HepG2 (cell line): ENCODE data around the gene IGDCC3. TPM values are rescaled to one million over a fixed set of nuclear protein-coding genes. Genes with fewer than 3 reads are reported as not detected.
A peak's percentile ranks its signal among the peaks of the same experiment; 100 is the strongest.

Experiments
- ATAC-seq: fragments of 200-7000 bp; cut with Tn5 transposase; 3 replicates; pipeline ENCODE4 v1.9.1; 2020; ENCODE audit warnings: mild to moderate bottlenecking, moderate library complexity
- BruUV-seq: library from RNA; stranded (reverse); fragments of 400-500 nt; replicated peaks from 2 replicates; lab custom pipeline; 2021; lab: Mats Ljungman, UMichigan
- CTCF ChIA-PET: fragments of 300-600 bp; formaldehyde crosslinking; extraction: SDS; loops from one replicate; lab custom pipeline; 2021; ENCODE audit warnings: low total read pairs, inconsistent platforms, low intra/inter-chr PET ratio; lab: Yijun Ruan, JAX
- POLR2A ChIA-PET: fragments of 350-600 bp; sonication (Branson Sonifier 250); formaldehyde crosslinking; loops from one replicate; lab custom pipeline; 2020; ENCODE audit warnings: antibody characterized with exemption, inconsistent platforms; lab: Yijun Ruan, JAX
- DNase-seq: peaks from one replicate; pipeline ENCODE4 v3.0.0-alpha.2; 2015; ENCODE audit warnings: low spot score
- FAIRE-seq: peaks from 3 replicates; lab custom pipeline; 2011; peaks lifted over from hg19 to GRCh38; lab: Jason Lieb, UNC
- H2AFZ ChIP-seq: one replicate; pipeline ENCODE4 v1.6.1; 2011; ENCODE audit warnings: low read length, inconsistent platforms
- H3K27ac ChIP-seq: fragments of 300-600 bp; 3 replicates; pipeline ENCODE4 v1.8.0; 2011; ENCODE audit warnings: mixed run types, mild to moderate bottlenecking, mixed read lengths, low read length, inconsistent platforms; ENCODE audit not compliant: insufficient read depth; ENCODE audit errors: extremely low read length
- H3K27me3 ChIP-seq, 2 experiments: fragments of 200-600 bp in 1 of 2; 2 replicates in 1 of 2; 3 replicates in 1 of 2; pipeline versions ENCODE4 v1.6.0 to v1.8.0; 2011; ENCODE audit warnings: low read length in 2 of 2, mild to moderate bottlenecking in 2 of 2, moderate library complexity in 2 of 2, inconsistent platforms in 1 of 2; ENCODE audit not compliant: insufficient read depth in 2 of 2, control insufficient read depth in 1 of 2
- H3K36me3 ChIP-seq, 2 experiments: fragments of 200-600 bp in 1 of 2; replicated peaks in 1 of 2; 2 replicates in 1 of 2; 3 replicates in 1 of 2; pipeline versions ENCODE4 v1.5.1 to v1.8.0; 2011; ENCODE audit warnings: low read length in 2 of 2, inconsistent platforms in 1 of 2; ENCODE audit not compliant: insufficient read depth in 2 of 2, control insufficient read depth in 1 of 2
- H3K4me1 ChIP-seq: 2 replicates; pipeline ENCODE4 v1.5.1; 2012; ENCODE audit warnings: low read length, inconsistent platforms; ENCODE audit not compliant: insufficient read depth
- H3K4me2 ChIP-seq: 2 replicates; pipeline ENCODE4 v1.6.0; 2011; ENCODE audit warnings: low read depth, low read length, inconsistent platforms
- H3K4me3 ChIP-seq, 3 experiments: fragments of 200-600 bp in 1 of 3; sonication (generic), shearing (Covaris generic) in 1 of 3; replicated peaks in 1 of 3; 2 replicates each; pipeline ENCODE4 v1.5.1; 2011 to 2016; ENCODE audit warnings: low read length in 3 of 3, inconsistent platforms in 2 of 3, low read depth in 2 of 3, mild to moderate bottlenecking in 2 of 3, control low read depth in 1 of 3, mixed read lengths in 1 of 3; ENCODE audit not compliant: insufficient read depth in 1 of 3
- H3K79me2 ChIP-seq: one replicate; pipeline ENCODE4 v1.6.1; 2011; ENCODE audit warnings: low read length, inconsistent platforms; ENCODE audit not compliant: insufficient read depth
- H3K9ac ChIP-seq: 2 replicates; pipeline ENCODE4 v1.6.0; 2011; ENCODE audit warnings: mild to moderate bottlenecking, low read depth, low read length, inconsistent platforms; ENCODE audit not compliant: insufficient read depth
- H3K9me3 ChIP-seq: 2 replicates; pipeline ENCODE4 v1.5.1; 2012; ENCODE audit warnings: mild to moderate bottlenecking, low read length
- H4K20me1 ChIP-seq: 2 replicates; pipeline ENCODE4 v1.6.0; 2011; ENCODE audit warnings: inconsistent platforms, mild to moderate bottlenecking, low read length, moderate library complexity; ENCODE audit not compliant: insufficient read depth
- CCDC6 ChIP-seq: sonication (generic); formaldehyde crosslinking; IDR thresholded peaks from 2 replicates; pipeline ENCODE4 v1.8.1; 2022; ENCODE audit warnings: mild to moderate bottlenecking, missing genetic modification reagents, moderate library complexity
- FOXA1 ChIP-seq, 2 experiments: fragments of 450-650 bp in 1 of 2; sonication (generic) in 1 of 2; formaldehyde crosslinking in 1 of 2; IDR thresholded peaks; 2 replicates each; pipeline versions ENCODE4 v1.4.0 to v1.6.1; 2016 to 2020; ENCODE audit warnings: missing genetic modification reagents in 1 of 2
- FOXP1 ChIP-seq, 2 experiments: fragments of 450-650 bp in 1 of 2; IDR thresholded peaks; 2 replicates each; pipeline ENCODE4 v1.6.1; 2017 to 2018; ENCODE audit warnings: antibody characterized with exemption in 1 of 2
- HNF4G ChIP-seq, 2 experiments: sonication (generic) in 1 of 2; formaldehyde crosslinking in 1 of 2; IDR thresholded peaks; 2 replicates each; pipeline versions ENCODE4 v1.4.0 to v1.6.1; 2011 to 2020; ENCODE audit warnings: borderline replicate concordance in 2 of 2, low read depth in 2 of 2, mild to moderate bottlenecking in 2 of 2, low read length in 1 of 2, missing genetic modification reagents in 1 of 2, moderate library complexity in 1 of 2
- KDM3A ChIP-seq: IDR thresholded peaks from 2 replicates; pipeline ENCODE4 v1.6.1; 2018; ENCODE audit warnings: low read depth, missing compliant biosample characterization
- NCOA5 ChIP-seq: sonication (generic); formaldehyde crosslinking; IDR thresholded peaks from 2 replicates; pipeline ENCODE4 v1.4.0; 2020; ENCODE audit warnings: missing genetic modification reagents
- SMYD3 ChIP-seq: sonication (generic); formaldehyde crosslinking; IDR thresholded peaks from 2 replicates; pipeline ENCODE4 v1.8.1; 2023; ENCODE audit warnings: mild to moderate bottlenecking, missing genetic modification reagents
- SOX6 ChIP-seq, 2 experiments: fragments of 450-650 bp in 1 of 2; sonication (generic) in 1 of 2; formaldehyde crosslinking in 1 of 2; IDR thresholded peaks; 2 replicates each; pipeline versions ENCODE4 v1.4.0 to v1.6.1; 2017 to 2020; ENCODE audit warnings: antibody characterized with exemption in 1 of 2, mild to moderate bottlenecking in 1 of 2, missing genetic modification reagents in 1 of 2
- TOE1 ChIP-seq: sonication (generic); formaldehyde crosslinking; IDR thresholded peaks from 2 replicates; pipeline ENCODE4 v1.4.0; 2020; ENCODE audit warnings: mild to moderate bottlenecking, missing genetic modification reagents
- ZFP90 ChIP-seq: sonication (generic); formaldehyde crosslinking; IDR thresholded peaks from 2 replicates; pipeline ENCODE4 v1.8.0; 2022; ENCODE audit warnings: missing genetic modification reagents, mild to moderate bottlenecking, inconsistent platforms, borderline replicate concordance
- ZFY ChIP-seq: sonication (generic); formaldehyde crosslinking; IDR thresholded peaks from 2 replicates; pipeline ENCODE4 v1.4.0; 2020; ENCODE audit warnings: missing genetic modification reagents
- ZNF256 ChIP-seq: sonication (generic); formaldehyde crosslinking; conservative IDR thresholded peaks from 2 replicates; pipeline ENCODE4 v1.4.0; 2020; ENCODE audit warnings: missing genetic modification reagents
- ZNF333 ChIP-seq: sonication (generic); formaldehyde crosslinking; IDR thresholded peaks from 2 replicates; pipeline ENCODE4 v1.4.0; 2020; ENCODE audit warnings: mild to moderate bottlenecking, missing genetic modification reagents, borderline replicate concordance
- ZNF550 ChIP-seq: sonication (generic); formaldehyde crosslinking; IDR thresholded peaks from 2 replicates; pipeline ENCODE4 v1.4.0; 2020; ENCODE audit warnings: mild to moderate bottlenecking, missing genetic modification reagents, borderline replicate concordance
- ZNF780A ChIP-seq: sonication (generic); formaldehyde crosslinking; IDR thresholded peaks from 2 replicates; pipeline ENCODE4 v1.8.0; 2022; ENCODE audit warnings: mild to moderate bottlenecking, missing genetic modification reagents, moderate library complexity
- ZNF891 ChIP-seq: sonication (generic); formaldehyde crosslinking; IDR thresholded peaks from 2 replicates; pipeline ENCODE4 v1.5.0; 2020; ENCODE audit warnings: mild to moderate bottlenecking, missing genetic modification reagents
- WGBS: methylation state at CpG from one replicate; pipeline ENCODE4 v1.1.6; 2017; ENCODE audit warnings: low lambda C conversion rate; 5-methylcytosine and 5-hydroxymethylcytosine counted together
- in situ Hi-C: cut with HindIII; loops from 2 replicates; pipeline ENCODE4 v1.10.0; 2017; ENCODE audit warnings: low pct_unique_long_range_greater_than_20kb; ENCODE audit not compliant: extremely low pct_ligation_motif_present
- intact Hi-C: fragments of 100-400 bp; cut with micrococcal nuclease; formaldehyde crosslinking; loops from one replicate; pipeline ENCODE4 v1.10.0; 2022; ENCODE audit not compliant: unreplicated experiment
- polyA plus RNA-seq, 8 experiments: library from polyadenylated mRNA; depleted of rRNA in 3 of 8; stranded (reverse) in 7 of 8; unstranded in 1 of 8; fragments of >200 nt; fragmentation: Illumina TruSeq in 4 of 8; extraction: Trizol in 4 of 8; gene quantifications; 2 replicates each; pipeline versions ENCODE4 v1.2.1 to v1.2.3, GENCODE V29; 2011 to 2016; ENCODE audit warnings: low read depth in 4 of 8, missing spikeins in 1 of 8, mixed read lengths in 1 of 8; ENCODE audit not compliant: insufficient read depth in 1 of 8
- total RNA-seq, 5 experiments: library from RNA; depleted of rRNA; stranded (reverse); fragments of >200 nt; fragmentation: Illumina TruSeq; extraction: Trizol; gene quantifications; 2 replicates each; pipeline ENCODE4 v1.2.3, GENCODE V29; 2016; ENCODE audit warnings: low read depth in 1 of 5
- TF ChIP-seq, protein P1 (sequence below): sonication (generic); formaldehyde crosslinking; IDR thresholded peaks from 2 replicates; pipeline ENCODE4 v1.4.0; 2020; ENCODE audit warnings: mild to moderate bottlenecking, low read depth, missing genetic modification reagents
- TF ChIP-seq, protein P2 (sequence below): sonication (generic); formaldehyde crosslinking; IDR thresholded peaks from 2 replicates; pipeline ENCODE4 v1.4.0; 2020; ENCODE audit warnings: missing genetic modification reagents

The IGDCC3 gene
- total and polyA plus RNA-seq, 2 of the 13 experiments (the other 11 are each of a cell fraction or from before 2014, with no cell fraction given), result 30.1 to 51.8 TPM

DNA sequence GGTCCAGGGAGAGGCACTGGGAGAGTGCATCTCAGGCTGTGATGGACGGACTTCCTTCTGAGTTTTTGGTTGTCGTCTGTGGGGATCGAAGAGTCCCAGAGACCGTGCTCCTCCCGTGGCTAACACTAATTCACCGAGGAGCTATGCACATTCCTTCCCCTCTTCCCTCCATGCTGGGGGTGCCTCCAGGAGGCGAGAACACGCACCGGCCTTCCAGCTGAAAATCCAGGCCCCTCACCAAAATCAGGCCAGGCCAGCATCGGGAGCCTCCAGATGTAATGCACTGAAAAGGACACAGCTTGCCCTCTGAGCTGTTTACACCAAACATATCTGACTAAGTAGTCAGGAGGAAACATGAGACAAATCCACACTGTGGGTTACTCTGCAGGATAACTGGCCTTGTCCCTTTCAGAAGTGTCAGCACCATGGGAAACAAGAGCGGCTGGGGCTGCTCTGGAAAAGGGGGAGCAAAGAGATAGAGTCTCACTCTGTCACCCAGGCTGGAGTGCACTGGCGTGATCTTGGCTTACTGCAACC lies 67.9 kb downstream of the IGDCC3 start:
- POLR2A ChIA-PET, result interaction anchor here (0.9 to 2.7 kb wide), 2 partner anchors 10 to 75 kb away, joined by 3 to 9 read pairs; no protein-coding TSS in a partner anchor
- in situ Hi-C loops, result no loop called here

DNA sequence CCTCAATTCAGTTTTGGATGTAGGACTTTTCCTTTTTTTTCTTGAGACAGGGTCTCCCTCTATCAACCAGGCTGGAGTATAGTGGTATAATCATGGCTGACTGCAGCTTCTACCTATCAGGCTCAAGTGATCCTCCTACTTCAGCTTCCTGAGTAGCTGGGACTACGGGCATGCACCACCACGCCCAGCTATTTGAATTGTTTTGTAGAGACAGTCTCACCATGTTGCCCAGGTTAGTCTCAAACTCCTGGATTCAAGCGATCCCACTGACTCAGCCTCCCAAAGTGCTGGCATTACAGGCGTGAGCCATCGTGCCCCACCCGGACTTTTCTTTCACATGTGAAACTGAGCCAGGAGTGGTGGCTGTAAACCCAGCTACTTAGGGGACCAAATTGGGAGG lies 69.8 kb downstream of the IGDCC3 start:
- no peak for DNase-seq
- BruUV-seq, result no TSS peak
- no peak for FAIRE-seq
- POLR2A ChIA-PET, result interaction anchor here (2.7 kb wide), 1 partner anchor 8 kb away, joined by 9 read pairs; no protein-coding TSS in a partner anchor
- in situ Hi-C loops, result no loop called here
- H3K27me3 ChIP-seq, result no peaks in the 10 kb centered on the region; a peak in 1 of 5 replicates
- no peak overlapping the region for H3K4me3 ChIP-seq
- H3K4me1 ChIP-seq, result peaks cover 59% of the 10 kb centered on the region
- intact Hi-C loops, result no loop called here
- no peak overlapping the region for H3K27ac ChIP-seq
- H3K4me2 ChIP-seq, result no peak overlapping the region
- no peak for ATAC-seq
- H3K9ac ChIP-seq, result no peak overlapping the region
- no peak overlapping the region for H2AFZ ChIP-seq
- CTCF ChIA-PET, result no interaction called here
- no peaks in the 10 kb centered on the region for H3K9me3 ChIP-seq
- WGBS, result 38% methylated on average over 3 of the region's 6 CpGs
- no peaks in the 10 kb centered on the region for H4K20me1 ChIP-seq
- H3K79me2 ChIP-seq, result no peaks in the 10 kb centered on the region
- no peaks in the 10 kb centered on the region for H3K36me3 ChIP-seq
- TF ChIP-seq NCOA5 (CRISPR knock-in tag) (no peak), ZNF780A (CRISPR knock-in tag) (no peak), ZNF550 (no peak), ZFY (CRISPR knock-in tag) (no peak), CCDC6 (CRISPR knock-in tag) (no peak), ZFP90 (no peak)
- TF ChIP-seq, protein P1, sequence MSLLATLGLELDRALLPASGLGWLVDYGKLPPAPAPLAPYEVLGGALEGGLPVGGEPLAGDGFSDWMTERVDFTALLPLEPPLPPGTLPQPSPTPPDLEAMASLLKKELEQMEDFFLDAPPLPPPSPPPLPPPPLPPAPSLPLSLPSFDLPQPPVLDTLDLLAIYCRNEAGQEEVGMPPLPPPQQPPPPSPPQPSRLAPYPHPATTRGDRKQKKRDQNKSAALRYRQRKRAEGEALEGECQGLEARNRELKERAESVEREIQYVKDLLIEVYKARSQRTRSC, result no peak
- TF ChIP-seq, protein P2, sequence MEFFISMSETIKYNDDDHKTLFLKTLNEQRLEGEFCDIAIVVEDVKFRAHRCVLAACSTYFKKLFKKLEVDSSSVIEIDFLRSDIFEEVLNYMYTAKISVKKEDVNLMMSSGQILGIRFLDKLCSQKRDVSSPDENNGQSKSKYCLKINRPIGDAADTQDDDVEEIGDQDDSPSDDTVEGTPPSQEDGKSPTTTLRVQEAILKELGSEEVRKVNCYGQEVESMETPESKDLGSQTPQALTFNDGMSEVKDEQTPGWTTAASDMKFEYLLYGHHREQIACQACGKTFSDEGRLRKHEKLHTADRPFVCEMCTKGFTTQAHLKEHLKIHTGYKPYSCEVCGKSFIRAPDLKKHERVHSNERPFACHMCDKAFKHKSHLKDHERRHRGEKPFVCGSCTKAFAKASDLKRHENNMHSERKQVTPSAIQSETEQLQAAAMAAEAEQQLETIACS (CRISPR knock-in tag), result no peak

More for the DNA sequence above, 67.9 kb downstream of the IGDCC3 start:
- H3K9me3 ChIP-seq, result no peaks in the 10 kb centered on the region
- H3K27me3 ChIP-seq, result no peaks in the 10 kb centered on the region; a peak in 1 of 5 replicates
- H3K27ac ChIP-seq, result no peak overlapping the region
- H4K20me1 ChIP-seq, result no peaks in the 10 kb centered on the region
- intact Hi-C loops, result no loop called here
- BruUV-seq, result no TSS peak
- TF ChIP-seq TOE1 (CRISPR knock-in tag) (no peak), HNF4G (IDR thresholded peaks at IDR 0.05; ENCODE audit: borderline replicate concordance, low read depth, low read length) (no peak), HNF4G (CRISPR knock-in tag; IDR thresholded peaks at IDR 0.05; ENCODE audit: borderline replicate concordance, low read depth) (no peak), SMYD3 (no peak), SOX6 (IDR thresholded peaks at IDR 0.05) (no peak), SOX6 (CRISPR knock-in tag; IDR thresholded peaks at IDR 0.05) (no peak), ZNF256 (no peak), FOXA1 (IDR thresholded peaks at IDR 0.05) (no peak), FOXA1 (CRISPR knock-in tag; IDR thresholded peaks at IDR 0.05) (peak; percentile 32; the same call in 1 of the 2 replicates), KDM3A (no peak), FOXP1 (IDR thresholded peaks at IDR 0.05) (no peak), FOXP1 (CRISPR knock-in tag; IDR thresholded peaks at IDR 0.05) (0 out of 2 replicates have a peak, but pooled peaks have one; percentile 24), ZNF891 (0 out of 2 replicates have a peak, but pooled peaks have one; percentile 48), ZNF333 (CRISPR knock-in tag) (no peak)
- H3K4me1 ChIP-seq, result peaks cover 62% of the 10 kb centered on the region
- CTCF ChIA-PET, result no interaction called here
- FAIRE-seq (peak; percentile 26), DNase-seq (no peak), ATAC-seq (peak; percentile 42)
- H3K4me2 ChIP-seq, result peak overlapping the region; percentile 56
- H2AFZ ChIP-seq, result no peak overlapping the region
- 0% methylated on average over 3 of the region's 12 CpGs for WGBS
- H3K9ac ChIP-seq, result 0 out of 2 replicates have a peak overlapping the region, but pooled peaks have one; percentile 10
- no peaks in the 10 kb centered on the region for H3K36me3 ChIP-seq
- H3K79me2 ChIP-seq, result no peaks in the 10 kb centered on the region
- peak overlapping the region in 1 of 3 experiments; percentile 21; a peak in 1 of 6 replicates for H3K4me3 ChIP-seq
